ENCODE data around the gene HS6ST2. TPM values are rescaled to one million over a fixed set of nuclear protein-coding genes. Genes with fewer than 3 reads are reported as not detected.
"Not testable (repeated sequence)": the region's sequence is repeated elsewhere in the genome, so short reads cannot be mapped to it uniquely, and the experiment has no call there.

The HS6ST2 gene
- total RNA-seq = 8.5 TPM

GRCh38 chrX:132958091-132958703, at the start of gene HS6ST2:
Gene HS6ST2 (minus strand): TSS chrX:132958629.
- peak; percentile 41 for ATAC-seq

GRCh38 chrX:133007458-133007857, 49.0 kb upstream of the HS6ST2 start:
- ATAC-seq = no peak

- no peak for ATAC-seq
These were observed 47.2 kb upstream of the HS6ST2 start for GRCh38 chrX:133005616-133006015.

GRCh38 chrX:133005042-133005441, 46.6 kb upstream of the HS6ST2 start:
- ATAC-seq = no peak

GRCh38 chrX:132999209-132999608, 40.8 kb upstream of the HS6ST2 start:
- no peak for ATAC-seq

GRCh38 chrX:132990835-132991234, 32.4 kb upstream of the HS6ST2 start:
- no peak for ATAC-seq

GRCh38 chrX:132986556-132986955, 28.1 kb upstream of the HS6ST2 start:
- no peak for ATAC-seq

GRCh38 chrX:132984058-132984650, 25.7 kb upstream of the HS6ST2 start:
- ATAC-seq = no peak

- ATAC-seq = no peak
These were observed 25.1 kb upstream of the HS6ST2 start for GRCh38 chrX:132983496-132983895.

- not testable (repeated sequence) for ATAC-seq
These were observed 21.6 kb upstream of the HS6ST2 start for GRCh38 chrX:132980035-132980434.

- ATAC-seq = no peak
These were observed 10.0 kb upstream of the HS6ST2 start for GRCh38 chrX:132968296-132968949.

- no peak for ATAC-seq
These were observed 8.6 kb upstream of the HS6ST2 start for GRCh38 chrX:132967049-132967448.

- ATAC-seq = no peak
These were observed 7.0 kb upstream of the HS6ST2 start for GRCh38 chrX:132965461-132965860.

- no peak for ATAC-seq
These were observed 3.1 kb upstream of the HS6ST2 start for GRCh38 chrX:132961511-132961910.

- no peak for ATAC-seq
These were observed 978 bp downstream of the HS6ST2 start for GRCh38 chrX:132957211-132958090.

GRCh38 chrX:132956421-132957210, 1.8 kb downstream of the HS6ST2 start:
- peak; percentile 12 for ATAC-seq

GRCh38 chrX:132955690-132956089, 2.7 kb downstream of the HS6ST2 start:
- no peak for ATAC-seq

- peak; percentile 53 for ATAC-seq
These were observed 4.1 kb downstream of the HS6ST2 start for GRCh38 chrX:132954323-132954722.

GRCh38 chrX:132953354-132953753, 5.1 kb downstream of the HS6ST2 start:
- ATAC-seq = no peak

- no peak for ATAC-seq
These were observed 9.7 kb downstream of the HS6ST2 start for GRCh38 chrX:132948648-132949260.

GRCh38 chrX:132945055-132945599, 13.3 kb downstream of the HS6ST2 start:
- not testable (repeated sequence) for ATAC-seq
